PFSK-1 (cell line): ENCODE data around the gene ADGRL3.

ENCODE experiments used
- POLR2AphosphoS5 ChIP-seq: IDR thresholded peaks from 2 replicates; pipeline ENCODE4 v1.6.1; 2012; ENCODE audit warnings: low read depth, mild to moderate bottlenecking, control low read depth, low read length, moderate library complexity
- TAF1 ChIP-seq: IDR thresholded peaks from 2 replicates; pipeline ENCODE4 v1.6.1; 2012; ENCODE audit warnings: low read length, control low read depth, borderline replicate concordance; ENCODE audit not compliant: insufficient read depth

DNA sequence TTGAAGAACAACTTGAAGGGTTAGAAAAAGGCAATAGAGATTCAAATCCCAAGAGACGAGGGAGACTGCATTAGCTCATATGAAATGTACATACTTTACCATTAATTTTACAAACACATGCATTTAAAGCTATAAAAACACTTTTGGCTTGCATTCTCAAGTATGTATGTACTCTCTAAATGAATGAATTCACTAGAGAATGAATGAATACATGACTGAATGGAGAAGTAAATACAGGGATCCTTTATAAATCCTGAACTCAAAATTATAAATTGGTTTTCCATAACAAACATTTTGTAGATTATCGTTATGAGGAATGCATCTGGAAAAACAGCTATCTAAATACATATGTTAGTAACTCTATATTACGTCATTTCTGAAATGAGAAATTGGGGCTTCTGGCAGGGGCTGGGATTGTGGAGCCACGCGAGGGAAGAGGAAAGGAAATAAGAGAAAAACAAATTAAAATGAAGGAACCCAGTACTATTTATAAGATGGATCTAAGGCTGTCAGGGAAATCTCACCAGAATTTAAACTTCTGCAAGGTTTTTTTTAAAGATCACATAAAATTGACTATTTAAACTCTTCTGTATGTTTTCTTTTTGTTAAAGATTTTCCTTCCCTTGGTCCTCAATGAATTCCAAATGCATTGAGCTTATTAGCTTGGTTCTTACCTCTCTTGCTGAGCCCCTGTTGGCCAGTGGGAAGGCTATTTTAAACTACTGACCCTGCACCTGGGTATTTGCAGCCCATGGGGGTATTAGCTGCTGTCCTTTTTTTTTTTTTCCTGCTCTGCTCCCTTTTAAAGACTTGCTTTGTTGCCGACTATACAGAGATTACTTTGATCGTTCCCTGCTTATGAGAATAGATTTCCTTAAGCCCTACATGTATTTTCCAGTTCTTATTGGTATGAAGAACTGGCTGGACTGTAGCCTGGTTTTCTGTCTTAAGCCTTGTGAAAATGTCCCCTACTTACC, 207.8 kb downstream of the ADGRL3 start:
- no peak for TF ChIP-seq TAF1
- TF ChIP-seq POLR2AphosphoS5: no peak
